Measurements from ENCODE around the gene NAA40.

DNA sequence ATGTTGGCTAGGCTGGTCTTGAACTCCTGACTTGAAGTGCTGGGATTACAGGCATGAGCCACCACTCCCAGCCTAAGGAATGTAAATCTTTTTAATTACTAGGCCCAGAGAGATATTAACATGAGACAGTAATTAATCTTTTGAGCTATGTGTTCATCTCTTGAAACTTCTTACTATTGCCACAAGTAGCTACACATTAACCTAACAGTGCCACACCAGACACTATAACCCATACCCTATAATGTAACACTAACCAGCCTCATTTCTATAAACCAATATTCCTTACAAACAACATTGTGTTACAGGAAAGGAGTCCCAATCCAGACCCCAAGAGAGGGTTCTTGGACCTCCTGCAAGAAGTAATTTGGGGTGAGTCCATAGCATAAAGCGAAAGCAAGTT is 27.6 kb downstream of the NAA40 start:
- TF ChIP-seq USF1 (IDR thresholded peaks at IDR 0.05; ENCODE audit: borderline replicate concordance, extremely low read length, insufficient read depth, low read depth, low read length) (no peak), SUZ12 (IDR thresholded peaks at IDR 0.05; ENCODE audit: unreplicated experiment) (no peak), CTCF (IDR thresholded peaks at IDR 0.05 in 2 of 3, conservative IDR thresholded peaks at IDR 0.05 in 1 of 3; ENCODE audit: control insufficient read depth in 2 of 3, extremely low read depth in 1 of 3, insufficient read depth in 1 of 3, low read depth in 3 of 3, low read length in 3 of 3) (no peak), ELK1 (IDR thresholded peaks at IDR 0.05; ENCODE audit: low read depth, low read length) (no peak)

All from GM12878 (cell line).